Erythroblast (primary cell): Measurements from ENCODE around the gene KIN.

ENCODE experiments used
- GATA1 ChIP-seq: IDR thresholded peaks from 2 replicates; pipeline ENCODE4 v1.6.1; 2011; ENCODE audit warnings: low read depth, mild to moderate bottlenecking, control low read depth, low read length, moderate library complexity
- POLR2A ChIP-seq: IDR thresholded peaks from 2 replicates; pipeline ENCODE4 v1.6.1; 2011; ENCODE audit warnings: mild to moderate bottlenecking, low read length

- TF ChIP-seq POLR2A (no peak), GATA1 (no peak)
Observed at GRCh38 chr10:7792541-7792940, 4.7 kb upstream of the KIN start.
